Muscle layer of colon (tissue), 2 donors: ENCODE measurements around the gene TMPRSS5.
"Not testable (repeated sequence)": the region's sequence is repeated elsewhere in the genome, so short reads cannot be mapped to it uniquely, and the experiment has no call there.

Source experiments
- H3K27ac ChIP-seq: one replicate; pipeline ENCODE4 v1.7.0; 2013; ENCODE audit warnings: low read depth, mild to moderate bottlenecking, low read length, moderate library complexity
- H3K27me3 ChIP-seq, 2 donors: one replicate each; pipeline ENCODE4 v1.7.0; 2013; ENCODE audit warnings: low read length in 2 of 2, mild to moderate bottlenecking in 2 of 2; ENCODE audit not compliant: insufficient read depth in 2 of 2, control insufficient read depth in 1 of 2
- H3K36me3 ChIP-seq: one replicate; pipeline ENCODE4 v1.7.0; 2013; ENCODE audit warnings: mild to moderate bottlenecking, low read length; ENCODE audit not compliant: insufficient read depth
- H3K4me1 ChIP-seq: one replicate; pipeline ENCODE4 v1.7.0; 2013; ENCODE audit warnings: mild to moderate bottlenecking, low read length; ENCODE audit not compliant: insufficient read depth
- H3K4me3 ChIP-seq, 2 donors: one replicate each; pipeline ENCODE4 v1.7.0; 2013; ENCODE audit warnings: low read length in 2 of 2, low read depth in 1 of 2, mild to moderate bottlenecking in 1 of 2, moderate library complexity in 1 of 2
- H3K9ac ChIP-seq: one replicate; pipeline ENCODE4 v1.7.0; 2013; ENCODE audit warnings: low read length
- H3K9me3 ChIP-seq: one replicate; pipeline ENCODE4 v1.7.0; 2013; ENCODE audit warnings: mild to moderate bottlenecking, low read length
- donor health status: abdominal sarcoma.
- donor health status: Adenocarcinoma of cecum.

The TMPRSS5 gene

DNA sequence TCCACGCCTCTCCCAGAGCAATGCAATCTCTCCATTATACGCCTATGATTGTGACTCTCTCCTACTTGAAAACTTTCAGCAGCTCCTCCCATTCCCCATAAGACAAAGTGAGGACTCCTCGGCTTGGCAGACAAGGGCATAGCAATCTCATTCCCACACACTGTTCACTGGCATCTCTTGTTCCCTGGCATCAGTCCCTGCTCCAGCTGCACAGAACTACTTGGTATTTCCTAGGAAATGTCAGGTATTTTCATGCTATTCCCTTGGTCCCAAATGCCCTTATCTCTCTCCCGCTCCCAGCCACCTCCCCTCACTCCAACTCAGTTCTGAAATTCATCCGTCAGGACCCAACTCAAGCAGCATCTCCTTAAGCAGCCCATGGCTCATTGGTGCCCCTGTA, 28.4 kb downstream of the TMPRSS5 start:
- Histone ChIP-seq H3K9me3 (no peaks in the 10 kb centered on the region), H3K4me3 (no peak overlapping the region), H3K27ac (no peak overlapping the region), H3K9ac (no peak overlapping the region), H3K4me1 (peaks cover 13% of the 10 kb centered on the region), H3K27me3 (no peaks in the 10 kb centered on the region), H3K36me3 (no peaks in the 10 kb centered on the region)

GRCh38 chr11:113675565-113675964, 30.5 kb downstream of the TMPRSS5 start:
- H3K27me3 ChIP-seq: no peaks in the 10 kb centered on the region
- no peaks in the 10 kb centered on the region for H3K36me3 ChIP-seq
- no peak overlapping the region for H3K9ac ChIP-seq
- no peak overlapping the region for H3K4me3 ChIP-seq
- H3K27ac ChIP-seq: no peak overlapping the region
- no peaks in the 10 kb centered on the region for H3K4me1 ChIP-seq
- H3K9me3 ChIP-seq: no peaks in the 10 kb centered on the region

GRCh38 chr11:113675003-113675561, 31.0 kb downstream of the TMPRSS5 start:
- Histone ChIP-seq H3K27me3 (no peaks in the 10 kb centered on the region), H3K4me1 (no peaks in the 10 kb centered on the region), H3K36me3 (no peaks in the 10 kb centered on the region), H3K4me3 (no peak overlapping the region), H3K9ac (no peak overlapping the region), H3K27ac (no peak overlapping the region), H3K9me3 (no peaks in the 10 kb centered on the region)

DNA sequence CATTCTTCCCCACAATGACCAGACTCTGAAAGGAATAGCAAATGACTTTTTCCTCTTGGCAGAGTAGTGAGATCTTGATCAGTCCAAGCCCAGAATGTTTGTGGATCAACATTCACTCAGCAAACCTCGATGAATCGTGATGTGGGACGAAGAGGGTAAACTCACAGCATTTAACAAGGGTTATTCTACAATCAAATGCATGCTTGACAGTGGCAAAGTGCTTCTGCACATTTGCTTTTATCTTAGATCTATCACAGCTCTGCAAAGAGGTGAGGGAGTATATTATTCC, 31.8 kb downstream of the TMPRSS5 start:
- Histone ChIP-seq H3K27ac (no peak overlapping the region), H3K4me3 (no peak overlapping the region), H3K4me1 (no peaks in the 10 kb centered on the region), H3K9me3 (no peaks in the 10 kb centered on the region), H3K9ac (no peak overlapping the region), H3K27me3 (no peaks in the 10 kb centered on the region), H3K36me3 (no peaks in the 10 kb centered on the region)

GRCh38 chr11:113673550-113674396, 32.3 kb downstream of the TMPRSS5 start:
- Histone ChIP-seq H3K27ac (no peak overlapping the region), H3K4me3 (no peak overlapping the region), H3K9ac (no peak overlapping the region), H3K9me3 (no peaks in the 10 kb centered on the region), H3K36me3 (no peaks in the 10 kb centered on the region), H3K27me3 (no peaks in the 10 kb centered on the region), H3K4me1 (no peaks in the 10 kb centered on the region)

GRCh38 chr11:113671914-113672313, 34.2 kb downstream of the TMPRSS5 start:
- not testable (repeated sequence) for H3K27ac ChIP-seq, H3K4me3 ChIP-seq, H3K9me3 ChIP-seq, H3K9ac ChIP-seq, H3K4me1 ChIP-seq, H3K36me3 ChIP-seq, H3K27me3 ChIP-seq

DNA sequence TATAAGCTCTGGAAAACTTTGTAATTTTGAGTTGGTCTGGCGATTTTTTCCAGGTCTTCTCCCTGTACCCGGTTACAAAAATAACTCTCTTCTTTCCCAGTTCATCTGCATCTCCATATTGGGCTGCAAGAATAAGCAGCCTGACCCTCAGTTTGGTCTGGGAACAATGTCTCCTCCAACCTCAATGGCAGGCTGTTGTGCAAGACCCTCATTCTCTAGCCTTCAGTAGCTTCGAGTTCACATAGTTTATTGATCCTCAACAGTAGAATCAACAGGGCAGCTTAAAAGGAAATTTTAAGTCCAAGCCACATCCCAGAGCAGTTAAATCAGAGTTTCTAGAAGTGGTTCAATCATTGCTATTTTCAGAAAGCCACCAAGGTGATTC, 35.3 kb downstream of the TMPRSS5 start:
- no peaks in the 10 kb centered on the region for H3K36me3 ChIP-seq
- no peaks in the 10 kb centered on the region for H3K4me1 ChIP-seq
- H3K27ac ChIP-seq: no peak overlapping the region
- no peak overlapping the region for H3K9ac ChIP-seq
- no peaks in the 10 kb centered on the region for H3K27me3 ChIP-seq
- peaks cover 7% of the 10 kb centered on the region for H3K9me3 ChIP-seq
- no peak overlapping the region for H3K4me3 ChIP-seq

DNA sequence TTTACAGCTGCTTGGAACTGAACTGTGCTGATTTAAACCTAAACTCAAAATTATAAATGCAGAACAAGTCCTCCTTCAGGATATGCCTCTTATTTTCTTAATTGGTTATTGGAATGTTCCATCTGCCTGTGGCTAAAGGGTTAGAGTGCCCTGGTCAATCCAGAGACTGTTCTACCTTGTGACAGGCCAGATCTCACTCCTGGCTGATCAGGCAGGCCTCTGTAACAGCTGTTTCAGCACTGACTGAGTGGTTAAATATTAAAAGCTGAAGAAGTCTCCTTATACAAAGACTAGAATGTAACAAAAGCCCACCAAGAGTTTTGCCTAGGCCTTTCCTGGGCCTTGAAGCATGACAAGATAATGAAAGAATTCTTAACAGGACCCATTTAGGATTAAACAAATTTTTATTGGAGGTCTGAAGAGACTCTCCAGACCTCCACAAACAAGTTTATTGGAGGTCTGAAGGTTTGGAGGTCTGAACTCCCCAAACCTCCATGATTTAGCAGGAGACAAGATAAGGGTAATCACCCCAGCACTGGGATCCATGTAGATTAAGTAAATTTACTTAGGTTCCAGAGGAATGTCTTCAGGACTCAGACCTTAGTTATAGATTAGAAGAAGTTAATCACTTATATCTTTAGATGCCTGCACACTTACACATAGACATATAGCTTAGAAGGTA, 35.8 kb downstream of the TMPRSS5 start:
- Histone ChIP-seq H3K9ac (no peak overlapping the region), H3K36me3 (no peaks in the 10 kb centered on the region), H3K9me3 (peaks cover 8% of the 10 kb centered on the region), H3K27me3 (no peaks in the 10 kb centered on the region), H3K4me1 (no peaks in the 10 kb centered on the region), H3K27ac (no peak overlapping the region), H3K4me3 (no peak overlapping the region)

- Histone ChIP-seq H3K9me3 (peaks cover 8% of the 10 kb centered on the region), H3K27ac (no peak overlapping the region), H3K4me1 (no peaks in the 10 kb centered on the region), H3K36me3 (no peaks in the 10 kb centered on the region), H3K4me3 (no peak overlapping the region), H3K27me3 (no peaks in the 10 kb centered on the region), H3K9ac (no peak overlapping the region)
These were observed 37.9 kb downstream of the TMPRSS5 start for GRCh38 chr11:113668255-113668654.

- no peak overlapping the region for H3K9ac ChIP-seq
- H3K36me3 ChIP-seq: no peaks in the 10 kb centered on the region
- no peak overlapping the region for H3K27ac ChIP-seq
- no peaks in the 10 kb centered on the region for H3K27me3 ChIP-seq
- no peak overlapping the region for H3K4me3 ChIP-seq
- peaks cover 8% of the 10 kb centered on the region for H3K9me3 ChIP-seq
- no peaks in the 10 kb centered on the region for H3K4me1 ChIP-seq
These were observed 38.3 kb downstream of the TMPRSS5 start for GRCh38 chr11:113667801-113668200.

GRCh38 chr11:113666584-113666983, 39.5 kb downstream of the TMPRSS5 start:
- Histone ChIP-seq H3K27ac (no peak overlapping the region), H3K4me1 (no peaks in the 10 kb centered on the region), H3K4me3 (no peak overlapping the region), H3K36me3 (no peaks in the 10 kb centered on the region), H3K9me3 (peaks cover 8% of the 10 kb centered on the region), H3K9ac (no peak overlapping the region), H3K27me3 (no peaks in the 10 kb centered on the region)
